Neural progenitor cell (in vitro differentiated cells): ENCODE results near the gene AUTS2. TPM values are rescaled to one million over a fixed set of nuclear protein-coding genes. Genes with fewer than 3 reads are reported as not detected.

Source experiments
- DNase-seq: peaks from one replicate; pipeline ENCODE4 v3.0.0-alpha.2; 2016; ENCODE audit warnings: low spot score
- H2AFZ ChIP-seq: fragments of 200-600 bp; sonication (generic); replicated peaks from 2 replicates; pipeline ENCODE4 v1.6.1; 2016; ENCODE audit warnings: antibody characterized with exemption
- H3F3A ChIP-seq: fragments of 200-600 bp; sonication (generic); 2 replicates; pipeline ENCODE4 v1.6.1; 2016; ENCODE audit warnings: antibody characterized with exemption, low read depth
- H3K27ac ChIP-seq: fragments of 200-600 bp; sonication (generic); 2 replicates; pipeline ENCODE4 v1.5.1; 2016; ENCODE audit warnings: mild to moderate bottlenecking
- H3K27me3 ChIP-seq: fragments of 200-600 bp; sonication (generic); 2 replicates; pipeline ENCODE4 v1.6.1; 2016; ENCODE audit warnings: mild to moderate bottlenecking, moderate library complexity
- H3K36me3 ChIP-seq: fragments of 200-600 bp; sonication (generic); 2 replicates; pipeline ENCODE4 v1.5.1; 2016
- H3K4me1 ChIP-seq: fragments of 200-600 bp; sonication (generic); 2 replicates; pipeline ENCODE4 v1.6.1; 2016; ENCODE audit warnings: mixed run types
- H3K4me2 ChIP-seq: fragments of 200-600 bp; sonication (generic); 2 replicates; pipeline ENCODE4 v1.6.1; 2016
- H3K4me3 ChIP-seq: fragments of 200-600 bp; sonication (generic); 2 replicates; pipeline ENCODE4 v1.5.1; 2016
- H3K79me2 ChIP-seq: fragments of 200-600 bp; sonication (generic); 2 replicates; pipeline ENCODE4 v1.6.1; 2016; ENCODE audit warnings: low read depth
- H3K9ac ChIP-seq: fragments of 200-600 bp; sonication (generic); 2 replicates; pipeline ENCODE4 v1.6.1; 2016
- H3K9me3 ChIP-seq: fragments of 200-600 bp; sonication (generic); 2 replicates; pipeline ENCODE4 v1.5.1; 2016; ENCODE audit warnings: low read depth
- H4K20me1 ChIP-seq: fragments of 200-600 bp; sonication (generic); 2 replicates; pipeline ENCODE4 v1.6.1; 2016; ENCODE audit warnings: low read depth
- H3K27ac Mint-ChIP-seq: 3 replicates; pipeline ENCODE4 v1.8.0; 2021; ENCODE audit warnings: mixed read lengths
- H3K27me3 Mint-ChIP-seq: 2 replicates; pipeline ENCODE4 v1.8.0; 2022; ENCODE audit warnings: low read depth, mild to moderate bottlenecking, inconsistent platforms, moderate library complexity, mixed read lengths; ENCODE audit not compliant: insufficient read depth
- H3K36me3 Mint-ChIP-seq: 3 replicates; pipeline ENCODE4 v1.8.0; 2021; ENCODE audit warnings: mixed read lengths
- H3K4me1 Mint-ChIP-seq: 3 replicates; pipeline ENCODE4 v1.8.0; 2021; ENCODE audit warnings: mixed read lengths
- H3K4me3 Mint-ChIP-seq: 3 replicates; pipeline ENCODE4 v1.8.0; 2021; ENCODE audit warnings: mild to moderate bottlenecking, moderate library complexity, mixed read lengths
- H3K9me3 Mint-ChIP-seq: 3 replicates; pipeline ENCODE4 v1.8.0; 2020; ENCODE audit warnings: mixed read lengths
- EZH2 ChIP-seq: fragments of 200-600 bp; sonication (generic); IDR thresholded peaks from 2 replicates; pipeline ENCODE4 v1.6.1; 2017; ENCODE audit warnings: antibody characterized with exemption, mild to moderate bottlenecking, moderate library complexity
- EZH2phosphoT487 ChIP-seq: fragments of 200-600 bp; sonication (generic); IDR thresholded peaks from 2 replicates; pipeline ENCODE4 v1.6.1; 2017; ENCODE audit warnings: antibody characterized with exemption
- total RNA-seq: library from RNA; depleted of rRNA; stranded (reverse); fragments of >200 nt; gene quantifications from 2 replicates; pipeline ENCODE4 v1.2.3, GENCODE V29; 2015; ENCODE audit warnings: low replicate concordance
- TF ChIP-seq, protein P1 (sequence below): fragments of 200-600 bp; sonication (generic); IDR thresholded peaks from 2 replicates; pipeline ENCODE4 v1.5.1; 2017; ENCODE audit warnings: antibody characterized with exemption, mild to moderate bottlenecking

The AUTS2 gene
- total RNA-seq, 1 donor from 2014 or later: 50.0 TPM

- Histone ChIP-seq H3K27me3 (no peaks in the 10 kb centered on the region), H3K79me2 (no peaks in the 10 kb centered on the region), H3K4me2 (no peak overlapping the region), H3K4me3 (no peak overlapping the region), H2AFZ (no peak overlapping the region), H3K4me1 (peaks cover 23% of the 10 kb centered on the region), H3K36me3 (no peaks in the 10 kb centered on the region), H3F3A (no peaks in the 10 kb centered on the region), H3K27ac (no peak overlapping the region), H3K9ac (no peak overlapping the region), H4K20me1 (peaks cover 36% of the 10 kb centered on the region), H3K9me3 (no peaks in the 10 kb centered on the region)
- no peak overlapping the region for H3K4me3 Mint-ChIP-seq
- no peak overlapping the region for H3K27ac Mint-ChIP-seq
- no peak for DNase-seq
- TF ChIP-seq, protein P1, sequence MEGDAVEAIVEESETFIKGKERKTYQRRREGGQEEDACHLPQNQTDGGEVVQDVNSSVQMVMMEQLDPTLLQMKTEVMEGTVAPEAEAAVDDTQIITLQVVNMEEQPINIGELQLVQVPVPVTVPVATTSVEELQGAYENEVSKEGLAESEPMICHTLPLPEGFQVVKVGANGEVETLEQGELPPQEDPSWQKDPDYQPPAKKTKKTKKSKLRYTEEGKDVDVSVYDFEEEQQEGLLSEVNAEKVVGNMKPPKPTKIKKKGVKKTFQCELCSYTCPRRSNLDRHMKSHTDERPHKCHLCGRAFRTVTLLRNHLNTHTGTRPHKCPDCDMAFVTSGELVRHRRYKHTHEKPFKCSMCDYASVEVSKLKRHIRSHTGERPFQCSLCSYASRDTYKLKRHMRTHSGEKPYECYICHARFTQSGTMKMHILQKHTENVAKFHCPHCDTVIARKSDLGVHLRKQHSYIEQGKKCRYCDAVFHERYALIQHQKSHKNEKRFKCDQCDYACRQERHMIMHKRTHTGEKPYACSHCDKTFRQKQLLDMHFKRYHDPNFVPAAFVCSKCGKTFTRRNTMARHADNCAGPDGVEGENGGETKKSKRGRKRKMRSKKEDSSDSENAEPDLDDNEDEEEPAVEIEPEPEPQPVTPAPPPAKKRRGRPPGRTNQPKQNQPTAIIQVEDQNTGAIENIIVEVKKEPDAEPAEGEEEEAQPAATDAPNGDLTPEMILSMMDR: no peak
- TF ChIP-seq EZH2 (no peak), EZH2phosphoT487 (no peak)
- H3K36me3 Mint-ChIP-seq: no peaks in the 10 kb centered on the region
- H3K4me1 Mint-ChIP-seq: peaks cover 20% of the 10 kb centered on the region
- H3K9me3 Mint-ChIP-seq: no peaks in the 10 kb centered on the region
- peaks cover 2% of the 10 kb centered on the region for H3K27me3 Mint-ChIP-seq
These were observed 336.8 kb downstream of the AUTS2 start for GRCh38 chr7:69935107-69935506.

DNA sequence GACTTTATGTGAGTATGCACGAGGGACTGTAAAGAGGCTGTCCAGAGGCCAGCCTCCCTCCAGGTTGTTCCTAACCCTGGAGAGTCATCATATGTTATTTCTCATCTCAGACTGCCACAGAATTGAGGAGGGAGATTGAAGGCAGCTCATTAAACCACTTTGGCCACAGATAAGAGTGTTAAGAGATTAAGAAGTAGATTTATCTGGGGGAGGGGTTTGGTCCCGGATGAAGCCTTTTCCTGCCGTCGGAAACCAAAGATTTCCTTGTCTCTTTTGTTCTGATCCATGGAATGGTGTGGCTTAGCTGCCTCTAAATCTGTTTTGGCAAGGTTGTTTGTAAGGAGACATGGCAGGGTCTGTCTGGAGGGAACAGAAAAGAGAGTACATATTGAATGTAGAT is 338.8 kb downstream of the AUTS2 start:
- Mint-ChIP-seq H3K27ac (no peak overlapping the region), H3K36me3 (no peaks in the 10 kb centered on the region), H3K27me3 (peaks cover 3% of the 10 kb centered on the region), H3K4me1 (peaks cover 20% of the 10 kb centered on the region), H3K9me3 (no peaks in the 10 kb centered on the region), H3K4me3 (no peak overlapping the region)
- no peak overlapping the region for H3K27ac ChIP-seq
- no peaks in the 10 kb centered on the region for H3K79me2 ChIP-seq
- H3K9ac ChIP-seq: no peak overlapping the region
- no peak overlapping the region for H3K4me2 ChIP-seq
- H3K9me3 ChIP-seq: no peaks in the 10 kb centered on the region
- H3K4me1 ChIP-seq: peaks cover 23% of the 10 kb centered on the region
- peaks cover 36% of the 10 kb centered on the region for H4K20me1 ChIP-seq
- H3K36me3 ChIP-seq: no peaks in the 10 kb centered on the region
- H3K27me3 ChIP-seq: no peaks in the 10 kb centered on the region
- no peaks in the 10 kb centered on the region for H3F3A ChIP-seq
- peak; percentile 63 for TF ChIP-seq EZH2phosphoT487
- TF ChIP-seq EZH2: no peak
- DNase-seq: peak; percentile 38
- H3K4me3 ChIP-seq: no peak overlapping the region
- no peak overlapping the region for H2AFZ ChIP-seq

- no peak overlapping the region for H3K4me3 Mint-ChIP-seq
- Histone ChIP-seq H4K20me1 (peaks cover 24% of the 10 kb centered on the region), H3K79me2 (no peaks in the 10 kb centered on the region), H3K4me3 (no peak overlapping the region), H3K9me3 (no peaks in the 10 kb centered on the region), H3K27me3 (no peaks in the 10 kb centered on the region), H3K4me2 (no peak overlapping the region), H3K4me1 (peaks cover 23% of the 10 kb centered on the region), H3K9ac (no peak overlapping the region), H3F3A (no peaks in the 10 kb centered on the region), H2AFZ (no peak overlapping the region), H3K27ac (no peak overlapping the region), H3K36me3 (no peaks in the 10 kb centered on the region)
- H3K9me3 Mint-ChIP-seq: no peaks in the 10 kb centered on the region
- H3K27ac Mint-ChIP-seq: no peak overlapping the region
- TF ChIP-seq EZH2phosphoT487 (no peak), EZH2 (no peak)
- TF ChIP-seq, protein P1: no peak
- peaks cover 15% of the 10 kb centered on the region for H3K4me1 Mint-ChIP-seq
- peaks cover 3% of the 10 kb centered on the region for H3K27me3 Mint-ChIP-seq
- H3K36me3 Mint-ChIP-seq: no peaks in the 10 kb centered on the region
- DNase-seq: no peak
These were observed 341.0 kb downstream of the AUTS2 start for GRCh38 chr7:69939317-69939716.

GRCh38 chr7:69941077-69941651 is 342.9 kb downstream of the AUTS2 start:
- H3K9me3 Mint-ChIP-seq: no peaks in the 10 kb centered on the region
- no peak for DNase-seq

More at GRCh38 chr7:69941077-69941651, 342.9 kb downstream of the AUTS2 start:
- Histone ChIP-seq H3F3A (no peaks in the 10 kb centered on the region), H3K4me2 (no peak overlapping the region), H3K9me3 (no peaks in the 10 kb centered on the region), H3K27ac (no peak overlapping the region), H3K36me3 (no peaks in the 10 kb centered on the region), H3K4me1 (peaks cover 23% of the 10 kb centered on the region), H2AFZ (no peak overlapping the region), H3K4me3 (no peak overlapping the region), H3K79me2 (no peaks in the 10 kb centered on the region), H3K9ac (no peak overlapping the region), H4K20me1 (peaks cover 14% of the 10 kb centered on the region), H3K27me3 (no peaks in the 10 kb centered on the region)
- Mint-ChIP-seq H3K36me3 (no peaks in the 10 kb centered on the region), H3K27me3 (peaks cover 3% of the 10 kb centered on the region), H3K27ac (no peak overlapping the region), H3K4me3 (no peak overlapping the region), H3K4me1 (peaks cover 9% of the 10 kb centered on the region)
- TF ChIP-seq, protein P1: no peak
- TF ChIP-seq EZH2phosphoT487: no peak
- no peak for TF ChIP-seq EZH2
